NCI-H460 (cell line): ENCODE measurements around the gene ALKBH5. TPM values are rescaled to one million over a fixed set of nuclear protein-coding genes. Genes with fewer than 3 reads are reported as not detected.
"Not testable (repeated sequence)": the region's sequence is repeated elsewhere in the genome, so short reads cannot be mapped to it uniquely, and the experiment has no call there.

Source experiments
- DNase-seq: peaks from one replicate; pipeline ENCODE4 v3.0.0-alpha.2; 2016; ENCODE audit warnings: low read depth; ENCODE audit errors: extremely low read depth
- total RNA-seq: library from RNA; depleted of rRNA; stranded (reverse); fragments of >200 nt; shearing (Covaris generic); gene quantifications from 2 replicates; pipeline ENCODE4 v1.2.3, GENCODE V29; 2014

ALKBH5 gene
- total RNA-seq, 1 experiment from 2014 or later: 94.1 TPM

- DNase-seq: no peak
Measured at GRCh38 chr17:18213666-18214270, 30.1 kb downstream of the ALKBH5 start.

DNA sequence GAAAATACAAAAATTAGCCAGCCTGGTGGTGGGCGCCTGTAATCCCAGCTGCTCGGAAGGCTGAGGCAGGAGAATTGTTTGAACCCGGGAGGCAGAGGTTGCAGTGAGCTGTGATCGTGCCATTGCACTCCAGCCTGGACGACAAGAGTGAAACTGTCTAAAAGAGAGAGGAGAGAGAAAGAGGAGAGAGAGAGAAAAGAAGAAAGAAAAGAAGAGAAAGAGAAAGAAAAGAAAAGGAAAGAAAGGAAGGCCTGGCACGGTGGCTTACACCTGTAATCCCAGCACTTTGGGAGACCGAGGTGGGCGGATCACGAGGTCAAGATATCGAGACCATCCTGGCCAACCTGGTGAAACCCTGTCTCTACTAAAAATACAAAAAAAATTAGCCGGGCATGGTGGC is 33.3 kb downstream of the ALKBH5 start:
- DNase-seq: not testable (repeated sequence)

DNA sequence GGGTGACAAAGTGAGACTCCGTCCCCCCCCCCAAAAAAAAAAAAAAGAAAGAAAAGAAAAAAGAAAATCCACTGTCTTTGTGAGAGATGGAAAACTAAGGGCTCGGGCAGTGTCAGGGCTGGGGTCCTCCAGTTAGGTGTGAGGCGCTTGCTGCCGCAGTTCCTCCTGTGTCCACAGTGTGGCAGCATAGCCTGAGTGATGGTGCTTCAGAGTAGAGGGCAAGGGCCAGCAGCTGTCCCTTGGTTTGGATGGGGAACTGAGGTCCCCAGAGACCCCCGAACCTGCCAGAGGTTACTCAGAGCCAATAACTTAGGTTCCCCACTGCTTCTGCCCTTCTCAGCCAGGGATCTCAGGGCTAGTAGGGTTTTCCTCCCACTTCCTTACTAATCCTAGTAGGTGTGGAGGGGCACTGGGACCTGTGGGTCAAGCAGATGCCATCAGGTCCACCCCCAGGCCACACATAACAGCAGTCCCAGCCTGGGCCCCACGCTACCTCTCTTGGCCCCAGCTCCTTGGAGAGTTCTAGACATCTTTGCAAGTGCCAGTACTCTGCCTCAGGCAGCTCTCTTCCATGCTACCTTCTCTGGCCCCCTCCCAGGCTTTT is 33.9 kb downstream of the ALKBH5 start:
- DNase-seq: peak; percentile 71

DNA sequence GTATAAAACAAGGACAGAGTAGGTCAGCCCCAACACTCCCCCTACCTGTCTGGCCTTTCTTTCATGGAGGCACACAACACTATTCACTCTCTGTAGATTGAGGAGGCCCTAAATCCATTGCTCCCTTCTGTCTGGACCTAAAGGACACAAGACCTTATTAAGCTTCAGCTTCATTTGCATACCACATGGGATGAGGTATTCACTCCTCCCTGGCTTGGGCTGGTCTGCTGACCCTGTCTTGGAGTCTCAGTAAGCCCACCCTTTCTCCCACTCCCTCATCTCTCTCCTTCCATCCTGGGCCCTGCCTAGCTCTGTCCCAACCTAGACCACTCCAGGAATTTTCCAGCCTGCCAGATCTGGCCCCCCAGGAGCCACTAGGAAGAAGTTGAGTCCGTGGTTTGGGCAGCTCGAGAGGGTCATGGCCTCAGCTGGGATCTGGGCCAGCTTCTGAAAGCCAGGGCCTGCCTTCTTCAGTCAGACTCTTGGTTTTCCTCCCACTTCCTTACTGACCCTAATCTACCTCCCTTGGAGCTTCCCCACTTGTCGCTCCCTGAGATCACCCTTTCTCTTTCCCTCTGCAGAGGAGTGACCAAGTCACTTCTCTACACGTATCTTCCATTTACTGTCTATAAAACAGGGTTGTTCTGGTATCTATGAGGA is 35.3 kb downstream of the ALKBH5 start:
- DNase-seq: no peak

GRCh38 chr17:18224053-18224386 is 40.4 kb downstream of the ALKBH5 start:
- DNase-seq: no peak

GRCh38 chr17:18224387-18225120 is 40.9 kb downstream of the ALKBH5 start:
- DNase-seq: no peak

DNA sequence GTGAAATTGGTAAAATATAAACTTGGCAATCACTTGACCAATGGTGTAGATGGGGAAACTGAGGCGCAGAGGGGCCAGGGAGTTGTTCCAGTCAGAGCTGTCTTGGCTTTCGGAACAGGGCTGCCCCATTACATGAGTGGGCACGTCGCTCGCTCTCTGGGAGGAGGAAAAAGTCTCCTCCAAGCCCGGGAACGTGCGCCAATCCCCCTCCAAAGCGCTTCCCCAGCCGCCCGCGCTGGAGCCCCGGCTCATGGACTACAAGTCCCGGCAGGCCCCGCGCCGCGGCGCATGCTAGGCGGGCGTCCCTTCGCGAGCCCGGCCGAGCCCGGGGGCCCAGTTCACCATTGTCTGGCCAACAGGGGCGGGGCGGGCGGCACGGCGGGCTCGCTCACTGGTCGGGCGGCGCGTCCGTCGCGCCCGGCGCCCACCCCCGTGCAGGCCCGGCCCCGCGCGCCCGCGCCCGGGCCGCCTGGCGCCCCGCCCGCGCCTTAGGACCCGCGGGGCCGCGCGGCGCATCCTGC is 41.6 kb downstream of the ALKBH5 start, which contains the start of gene LLGL1:
Gene LLGL1, plus strand, starts transcription at position 515 of the 521 bp plus-strand sequence. CDS start 48 bp downstream, outside the sequence.
- DNase-seq: peak; percentile 92

GRCh38 chr17:18225642-18226283 is 42.1 kb downstream of the ALKBH5 start:
- no peak for DNase-seq

DNA sequence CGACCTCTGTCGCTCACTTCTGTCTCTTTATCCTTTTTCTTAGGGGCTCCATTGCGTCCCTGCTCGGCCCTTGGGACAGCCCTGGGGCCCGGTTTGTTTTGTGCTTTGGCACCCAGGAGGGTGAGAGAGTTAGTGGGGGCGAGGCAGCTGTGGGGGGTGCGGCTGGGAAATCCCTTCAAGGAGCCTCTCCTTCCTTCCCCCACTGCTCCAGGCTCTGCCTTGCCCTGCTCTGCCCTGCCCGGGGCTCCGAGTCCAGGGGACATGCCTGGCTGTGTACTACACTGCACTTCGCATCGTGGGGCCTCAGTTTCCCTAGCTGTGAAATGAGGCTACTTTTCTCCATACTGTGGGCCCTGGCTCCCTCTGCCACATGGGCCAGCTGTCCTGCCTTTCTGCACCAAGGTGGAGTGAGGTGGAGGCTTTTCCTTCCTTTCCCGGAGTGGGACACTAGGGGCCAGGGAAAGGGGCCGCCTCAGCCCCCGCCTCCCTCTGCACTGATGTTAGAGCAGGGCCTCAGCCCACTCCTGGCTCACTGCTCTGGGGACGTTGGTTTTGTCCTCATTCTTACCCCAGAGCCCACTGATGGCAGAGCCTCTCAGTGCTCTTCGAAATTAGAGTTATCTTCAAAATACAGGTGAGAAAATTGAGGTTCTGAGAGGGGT is 42.8 kb downstream of the ALKBH5 start:
- no peak for DNase-seq

GRCh38 chr17:18227635-18228034 is 44.0 kb downstream of the ALKBH5 start:
- no peak for DNase-seq

- DNase-seq: no peak
Measured at GRCh38 chr17:18228176-18228682, 44.6 kb downstream of the ALKBH5 start.

- DNase-seq: no peak
Measured at GRCh38 chr17:18229254-18229653, 45.6 kb downstream of the ALKBH5 start.

DNA sequence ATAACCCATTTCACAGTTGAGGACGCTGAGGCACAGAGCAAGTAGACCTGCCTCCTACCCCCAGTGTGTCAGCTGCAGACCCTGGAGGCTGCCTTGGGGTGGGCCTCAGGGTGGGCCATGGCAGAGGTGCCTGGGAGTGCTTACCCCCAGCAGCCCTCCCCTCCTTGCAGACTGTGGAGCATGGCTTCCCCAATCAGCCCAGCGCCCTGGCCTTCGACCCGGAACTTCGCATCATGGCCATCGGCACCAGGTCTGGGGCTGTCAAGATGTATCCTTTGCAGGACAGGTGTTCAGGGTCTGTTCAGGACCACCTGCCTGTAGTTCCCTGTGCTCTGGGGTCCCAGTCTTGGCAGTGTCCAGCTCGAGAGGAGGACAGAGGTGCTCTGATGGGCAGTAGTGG is 46.1 kb downstream of the ALKBH5 start:
- no peak for DNase-seq

- DNase-seq: no peak
Measured at GRCh38 chr17:18230288-18231141, 46.9 kb downstream of the ALKBH5 start.

DNA sequence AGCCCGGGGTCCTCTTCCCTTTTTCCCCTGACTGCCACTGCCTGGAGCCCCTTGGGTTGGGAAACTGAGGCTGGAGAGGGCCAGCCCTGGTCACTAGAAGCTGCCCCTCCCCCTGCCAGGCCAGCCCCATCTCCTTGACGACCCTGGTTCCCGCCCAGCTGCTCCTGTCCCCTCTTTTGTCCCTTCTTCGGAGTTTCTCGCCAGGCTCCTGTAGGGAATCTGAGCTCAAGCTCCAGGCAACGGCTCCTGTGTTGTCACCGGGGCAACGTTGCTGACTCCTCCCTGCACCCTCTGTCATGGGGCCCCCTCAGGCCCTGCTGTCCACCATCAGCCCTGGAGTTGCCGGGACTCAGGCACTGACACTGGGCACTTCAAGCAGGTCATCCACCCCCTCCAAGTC is 47.5 kb downstream of the ALKBH5 start:
- no peak for DNase-seq

- no peak for DNase-seq
Measured at GRCh38 chr17:18233803-18234518, 50.3 kb downstream of the ALKBH5 start.

GRCh38 chr17:18234853-18235380 is 51.3 kb downstream of the ALKBH5 start:
- no peak for DNase-seq

DNA sequence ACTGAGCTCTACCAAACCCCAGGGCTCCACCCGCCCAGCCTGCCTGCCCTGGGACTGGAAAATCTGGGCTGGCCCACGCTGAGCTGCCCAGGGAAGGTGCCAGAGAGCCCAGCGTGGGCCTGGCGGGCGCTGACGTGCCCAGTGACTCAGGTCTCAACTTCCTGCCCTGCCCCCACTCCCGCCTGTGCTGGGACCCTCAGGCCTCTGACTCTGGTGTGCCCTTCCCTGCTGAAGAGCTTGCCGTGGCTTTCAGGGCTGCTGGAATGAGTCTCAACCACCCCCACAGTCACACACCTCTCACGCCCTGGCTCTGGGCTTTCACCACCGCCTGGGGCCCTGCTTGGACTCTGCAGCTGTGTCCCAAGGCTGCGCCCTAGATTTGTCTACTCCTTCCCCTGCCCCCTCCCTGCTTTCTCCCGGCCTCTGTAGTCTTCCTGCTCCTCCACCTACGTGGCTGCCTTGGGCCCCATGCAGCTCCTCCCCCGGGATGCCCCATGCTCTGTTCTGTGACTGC is 52.2 kb downstream of the ALKBH5 start:
- no peak for DNase-seq
